ENCODE data around the gene GRN.

Gene GRN

DNA sequence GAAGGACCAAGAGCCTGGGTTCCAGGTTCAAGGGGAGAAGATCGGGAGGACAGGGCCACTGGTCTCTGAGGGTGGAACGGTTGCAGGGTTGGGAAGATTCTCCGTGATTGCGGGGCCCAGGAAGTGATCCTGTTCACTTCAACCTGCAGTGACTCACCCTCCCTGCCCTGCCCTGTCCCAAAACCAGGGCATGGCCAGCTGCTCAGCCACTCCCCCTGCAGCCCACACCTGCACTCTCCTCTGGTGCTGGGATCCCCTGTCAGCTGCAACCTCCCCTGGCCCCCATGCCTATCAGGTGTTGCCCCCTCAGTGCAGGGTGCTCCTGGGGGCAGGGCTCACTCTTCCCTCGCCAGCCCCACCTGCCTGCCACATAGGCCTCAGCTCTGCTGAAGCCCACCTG, 35.6 kb upstream of the GRN start:
- DNase-seq (ENCODE audit: low read depth): no peak
- no peak overlapping the region for H3K4me3 ChIP-seq (ENCODE audit: low read depth, low read length)
- TF ChIP-seq, protein P1, sequence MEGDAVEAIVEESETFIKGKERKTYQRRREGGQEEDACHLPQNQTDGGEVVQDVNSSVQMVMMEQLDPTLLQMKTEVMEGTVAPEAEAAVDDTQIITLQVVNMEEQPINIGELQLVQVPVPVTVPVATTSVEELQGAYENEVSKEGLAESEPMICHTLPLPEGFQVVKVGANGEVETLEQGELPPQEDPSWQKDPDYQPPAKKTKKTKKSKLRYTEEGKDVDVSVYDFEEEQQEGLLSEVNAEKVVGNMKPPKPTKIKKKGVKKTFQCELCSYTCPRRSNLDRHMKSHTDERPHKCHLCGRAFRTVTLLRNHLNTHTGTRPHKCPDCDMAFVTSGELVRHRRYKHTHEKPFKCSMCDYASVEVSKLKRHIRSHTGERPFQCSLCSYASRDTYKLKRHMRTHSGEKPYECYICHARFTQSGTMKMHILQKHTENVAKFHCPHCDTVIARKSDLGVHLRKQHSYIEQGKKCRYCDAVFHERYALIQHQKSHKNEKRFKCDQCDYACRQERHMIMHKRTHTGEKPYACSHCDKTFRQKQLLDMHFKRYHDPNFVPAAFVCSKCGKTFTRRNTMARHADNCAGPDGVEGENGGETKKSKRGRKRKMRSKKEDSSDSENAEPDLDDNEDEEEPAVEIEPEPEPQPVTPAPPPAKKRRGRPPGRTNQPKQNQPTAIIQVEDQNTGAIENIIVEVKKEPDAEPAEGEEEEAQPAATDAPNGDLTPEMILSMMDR (IDR thresholded peaks at IDR 0.05; ENCODE audit: insufficient read depth, low read depth, low read length, missing control alignments): no peak

DNA sequence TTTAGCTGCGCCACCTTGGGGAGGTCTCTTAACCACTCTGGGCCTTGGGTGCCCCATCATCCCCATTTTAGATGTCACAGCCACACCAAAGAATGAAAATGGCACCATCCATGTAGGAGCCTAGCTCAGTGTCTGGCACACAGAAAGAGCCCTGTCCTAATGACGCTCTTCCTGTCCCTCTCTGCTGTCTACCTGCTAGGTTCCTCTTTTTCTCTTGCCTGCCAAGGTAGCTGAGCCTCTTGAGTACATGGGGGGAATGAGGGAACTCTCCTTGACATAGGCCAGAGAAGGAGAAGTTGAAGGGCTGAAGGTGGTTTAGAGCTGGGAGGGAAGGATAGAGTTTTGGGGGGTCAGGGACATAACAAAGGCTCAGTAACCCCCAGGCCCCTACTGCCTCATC, 34.9 kb upstream of the GRN start:
- H3K4me3 ChIP-seq (ENCODE audit: low read depth, low read length): no peak overlapping the region
- no peak for DNase-seq (ENCODE audit: low read depth)
- TF ChIP-seq, protein P1 (IDR thresholded peaks at IDR 0.05; ENCODE audit: insufficient read depth, low read depth, low read length, missing control alignments): no peak

DNA sequence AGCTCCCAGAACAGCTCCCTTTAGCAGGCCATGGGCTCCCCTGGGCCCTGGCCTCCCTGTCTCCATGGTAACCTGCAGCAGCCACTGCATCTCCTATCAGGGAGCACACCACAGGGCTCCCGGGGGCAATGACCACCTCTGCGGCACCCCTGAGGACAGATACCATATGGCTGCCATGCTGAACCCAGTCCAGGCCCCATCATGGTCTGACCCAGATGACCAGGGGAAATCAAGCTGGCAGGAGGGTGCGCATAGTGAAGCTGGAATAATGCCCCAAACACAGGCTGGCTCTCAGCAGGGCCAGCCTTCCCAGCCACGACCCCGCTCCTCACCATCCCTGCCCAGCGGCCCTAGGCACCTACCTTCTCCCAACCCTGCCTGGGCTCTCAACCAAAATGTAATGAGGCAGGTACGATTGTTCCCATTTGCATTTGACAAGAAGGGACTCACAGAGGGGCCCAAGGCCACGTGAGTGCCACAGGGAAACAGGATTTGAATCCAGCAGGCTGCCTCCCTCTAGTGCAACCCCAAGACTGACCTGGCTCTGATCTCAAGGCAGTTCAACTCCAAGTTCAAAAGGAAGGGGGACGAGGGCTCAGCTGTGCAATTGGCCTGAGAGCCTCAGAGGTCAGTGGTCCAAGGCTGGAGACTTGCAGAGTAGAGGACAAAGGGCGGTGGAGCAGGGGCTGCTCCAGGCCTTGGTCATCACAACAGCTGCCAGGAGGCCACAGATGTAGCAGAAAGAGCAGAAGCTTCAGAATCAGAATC, 34.3 kb upstream of the GRN start:
- DNase-seq (ENCODE audit: low read depth): no peak
- H3K4me3 ChIP-seq (ENCODE audit: low read depth, low read length): no peak overlapping the region
- TF ChIP-seq, protein P1 (IDR thresholded peaks at IDR 0.05; ENCODE audit: insufficient read depth, low read depth, low read length, missing control alignments): no peak

DNA sequence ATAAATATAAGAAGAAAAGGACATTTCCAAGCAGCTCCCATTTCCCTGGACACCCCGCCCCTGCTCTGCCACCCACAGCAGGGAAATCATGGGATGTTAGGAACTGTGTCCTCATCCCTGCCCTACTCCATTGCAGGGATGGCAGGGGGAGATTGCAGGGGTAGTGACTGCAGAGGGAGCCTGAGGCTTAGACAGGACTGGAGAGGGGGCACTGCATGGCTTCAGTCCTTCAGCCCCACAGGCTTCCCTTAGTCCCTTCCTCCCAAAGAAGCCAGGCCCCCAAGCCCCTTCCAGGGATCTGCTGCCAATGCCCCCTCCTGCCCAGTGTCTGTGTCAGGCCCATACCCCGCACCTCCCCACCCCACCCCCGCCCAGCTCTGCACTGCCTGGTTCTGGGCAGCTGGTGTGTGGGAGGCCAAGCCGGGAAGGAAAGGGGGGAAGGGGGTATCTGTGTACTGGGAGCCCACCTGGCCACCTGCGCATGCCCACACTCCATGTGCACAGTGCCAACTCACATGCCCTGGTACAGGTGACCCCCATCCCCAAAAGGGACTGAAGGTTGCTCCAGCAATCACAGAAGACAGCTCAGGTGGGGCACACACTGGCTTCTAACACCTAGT, 33.4 kb upstream of the GRN start:
- DNase-seq (ENCODE audit: low read depth): no peak
- H3K4me3 ChIP-seq (ENCODE audit: low read depth, low read length): no peak overlapping the region
- TF ChIP-seq, protein P1 (IDR thresholded peaks at IDR 0.05; ENCODE audit: insufficient read depth, low read depth, low read length, missing control alignments): no peak

DNA sequence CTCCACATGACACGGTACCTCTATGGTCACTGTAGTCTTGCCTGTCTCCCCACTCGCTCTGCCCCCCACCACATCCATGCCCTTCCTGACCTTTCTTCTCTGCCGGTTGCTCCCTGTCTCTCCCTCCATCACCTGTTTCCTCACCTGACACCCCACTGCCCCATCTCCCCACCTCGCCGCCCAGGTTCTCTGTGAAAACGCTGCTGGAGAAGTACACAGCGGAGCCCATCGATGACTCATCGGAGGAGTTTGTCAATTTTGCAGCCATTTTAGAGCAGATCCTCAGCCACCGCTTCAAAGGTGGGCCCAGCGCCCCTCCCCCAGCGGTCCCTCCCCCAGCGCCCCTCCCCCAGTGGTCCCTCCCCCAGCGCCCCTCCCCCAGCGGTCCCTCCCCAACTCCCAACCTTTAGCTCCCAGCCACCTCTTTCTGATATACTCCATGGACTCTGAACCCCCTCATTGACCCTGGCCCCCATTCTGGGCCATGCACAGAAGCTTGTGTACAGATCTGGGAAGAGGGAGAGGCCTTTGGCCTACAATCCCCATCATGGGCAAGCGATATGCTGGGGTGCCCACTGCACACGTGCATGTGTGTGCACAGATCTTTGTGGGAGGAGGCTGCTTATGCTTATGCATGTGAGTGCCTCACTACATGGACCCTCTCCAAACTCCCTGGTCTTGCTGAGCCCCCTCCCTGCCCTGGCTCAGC, 32.6 kb upstream of the GRN start:
- DNase-seq (ENCODE audit: low read depth): no peak
- TF ChIP-seq, protein P1 (IDR thresholded peaks at IDR 0.05; ENCODE audit: insufficient read depth, low read depth, low read length, missing control alignments): no peak
- H3K4me3 ChIP-seq (ENCODE audit: low read depth, low read length): no peak overlapping the region

DNA sequence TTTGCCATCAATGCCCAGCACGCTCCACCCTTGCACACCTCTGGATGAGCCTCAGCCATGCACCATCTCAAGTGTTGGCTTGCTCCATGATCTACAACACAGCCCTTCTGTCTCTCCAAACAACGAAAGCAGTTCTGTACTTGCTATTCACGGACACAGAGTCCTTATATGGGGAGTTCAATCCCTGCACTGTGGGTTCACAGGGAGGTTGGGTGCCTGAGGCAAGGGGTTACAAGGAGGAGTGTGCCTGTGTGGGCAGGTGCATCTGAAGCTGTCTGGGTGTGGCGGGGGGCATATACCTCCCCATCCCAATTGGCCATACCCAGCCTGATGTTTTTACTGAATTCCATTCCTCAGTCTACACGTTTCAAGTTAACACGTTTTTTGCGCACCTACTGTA, 31.1 kb upstream of the GRN start:
- DNase-seq (ENCODE audit: low read depth): no peak
- TF ChIP-seq, protein P1 (IDR thresholded peaks at IDR 0.05; ENCODE audit: insufficient read depth, low read depth, low read length, missing control alignments): no peak
- no peak overlapping the region for H3K4me3 ChIP-seq (ENCODE audit: low read depth, low read length)
